Vagina (tissue), 2 donors: ENCODE data around the gene COASY.
"Not testable (repeated sequence)": the region's sequence is repeated elsewhere in the genome, so short reads cannot be mapped to it uniquely, and the experiment has no call there.

Experiments
- CTCF ChIP-seq, 3 experiments: fragments of 450-650 bp in 2 of 3; fragments of 200-600 bp in 1 of 3; sonication (generic) in 1 of 3; IDR thresholded peaks; one replicate each; pipeline ENCODE4 v1.5.1; 2017 to 2019; ENCODE audit warnings: antibody characterized with exemption in 3 of 3, mild to moderate bottlenecking in 2 of 3, moderate library complexity in 2 of 3
- POLR2A ChIP-seq, 2 donors: fragments of 450-650 bp; IDR thresholded peaks; one replicate each; pipeline ENCODE4 v1.6.1; 2017; ENCODE audit warnings: antibody characterized with exemption in 2 of 2, mild to moderate bottlenecking in 2 of 2, moderate library complexity in 2 of 2

- not testable (repeated sequence) for TF ChIP-seq CTCF, POLR2A (IDR thresholded peaks at IDR 0.05)
Observed at GRCh38 chr17:42609814-42610801, 48.2 kb downstream of the COASY start.
